Fibroblast of pulmonary artery (primary cell): ENCODE results near the gene FRMPD1.
A peak's percentile ranks its signal among the peaks of the same experiment; 100 is the strongest.
"Not testable (repeated sequence)": the region's sequence is repeated elsewhere in the genome, so short reads cannot be mapped to it uniquely, and the experiment has no call there.

Source experiments
- DNase-seq: peaks from one replicate; pipeline ENCODE4 v3.0.0-alpha.2; 2010; ENCODE audit warnings: low read depth
- H3K4me3 ChIP-seq: replicated peaks from 2 replicates; pipeline ENCODE4 v1.5.1; 2011; ENCODE audit warnings: low read depth, mild to moderate bottlenecking, control low read depth, low read length, moderate library complexity
- TF ChIP-seq, protein P1 (sequence below): IDR thresholded peaks from 2 replicates; pipeline ENCODE4 v1.5.1; 2011; ENCODE audit warnings: mild to moderate bottlenecking, control low read depth, low read length, inconsistent platforms; ENCODE audit errors: missing control alignments

FRMPD1 gene

DNA sequence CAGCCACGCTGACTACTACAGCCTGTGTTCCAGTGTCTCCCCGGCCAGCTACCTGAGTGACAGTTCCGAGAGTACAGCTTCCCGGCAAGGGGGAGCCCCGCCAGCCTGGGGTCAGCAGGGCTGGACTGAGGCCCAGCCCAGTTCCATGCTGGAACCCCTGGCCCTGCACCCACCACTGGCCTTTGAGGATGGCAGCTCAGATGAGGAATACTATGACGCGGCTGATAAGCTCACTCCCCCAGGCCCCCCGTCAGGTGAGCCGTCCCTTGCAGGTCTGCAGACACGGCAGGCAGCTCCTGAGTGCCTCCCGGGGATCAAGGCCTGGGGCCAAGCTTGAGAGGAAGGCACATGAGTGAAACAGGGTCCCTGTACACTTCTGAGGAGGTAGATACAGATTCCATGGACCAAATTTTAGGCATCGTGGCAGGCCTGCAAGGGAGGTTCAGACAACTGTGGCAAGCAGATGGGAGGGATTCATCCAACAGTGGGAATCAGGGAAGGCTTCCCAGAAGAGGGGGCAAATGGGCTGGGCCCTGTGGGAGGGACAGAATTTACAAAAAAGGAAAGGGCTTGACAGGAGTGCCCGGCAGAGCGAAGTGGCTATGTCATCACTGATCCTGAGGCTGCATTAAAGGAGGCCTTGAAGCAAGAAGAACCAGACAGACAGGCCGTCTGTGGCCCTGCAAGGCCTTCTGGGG lies 90.0 kb downstream of the FRMPD1 start:
- H3K4me3 ChIP-seq = no peak overlapping the region
- TF ChIP-seq, protein P1, sequence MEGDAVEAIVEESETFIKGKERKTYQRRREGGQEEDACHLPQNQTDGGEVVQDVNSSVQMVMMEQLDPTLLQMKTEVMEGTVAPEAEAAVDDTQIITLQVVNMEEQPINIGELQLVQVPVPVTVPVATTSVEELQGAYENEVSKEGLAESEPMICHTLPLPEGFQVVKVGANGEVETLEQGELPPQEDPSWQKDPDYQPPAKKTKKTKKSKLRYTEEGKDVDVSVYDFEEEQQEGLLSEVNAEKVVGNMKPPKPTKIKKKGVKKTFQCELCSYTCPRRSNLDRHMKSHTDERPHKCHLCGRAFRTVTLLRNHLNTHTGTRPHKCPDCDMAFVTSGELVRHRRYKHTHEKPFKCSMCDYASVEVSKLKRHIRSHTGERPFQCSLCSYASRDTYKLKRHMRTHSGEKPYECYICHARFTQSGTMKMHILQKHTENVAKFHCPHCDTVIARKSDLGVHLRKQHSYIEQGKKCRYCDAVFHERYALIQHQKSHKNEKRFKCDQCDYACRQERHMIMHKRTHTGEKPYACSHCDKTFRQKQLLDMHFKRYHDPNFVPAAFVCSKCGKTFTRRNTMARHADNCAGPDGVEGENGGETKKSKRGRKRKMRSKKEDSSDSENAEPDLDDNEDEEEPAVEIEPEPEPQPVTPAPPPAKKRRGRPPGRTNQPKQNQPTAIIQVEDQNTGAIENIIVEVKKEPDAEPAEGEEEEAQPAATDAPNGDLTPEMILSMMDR = no peak
- no peak for DNase-seq

DNA sequence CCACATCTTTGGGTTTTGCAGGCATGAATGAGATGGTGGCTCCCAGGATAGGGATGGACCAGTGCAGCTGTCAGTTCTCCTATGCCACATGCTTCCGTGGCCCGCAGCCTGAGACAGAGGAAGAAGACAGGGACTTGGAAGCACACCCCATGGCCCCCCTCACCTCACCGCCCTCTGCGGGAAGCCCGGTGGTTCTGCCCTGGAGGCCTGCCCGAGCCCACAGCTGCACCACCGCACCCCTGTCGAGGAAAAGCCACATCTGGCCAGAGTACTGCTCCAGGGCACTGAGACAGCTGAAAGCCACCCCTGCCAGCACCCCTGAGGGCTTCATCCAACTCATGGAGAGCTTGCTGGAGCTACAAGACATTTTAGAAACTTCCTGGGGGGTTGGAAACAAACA lies 95.2 kb downstream of the FRMPD1 start:
- H3K4me3 ChIP-seq = no peak overlapping the region
- DNase-seq = no peak
- TF ChIP-seq, protein P1 = no peak

DNA sequence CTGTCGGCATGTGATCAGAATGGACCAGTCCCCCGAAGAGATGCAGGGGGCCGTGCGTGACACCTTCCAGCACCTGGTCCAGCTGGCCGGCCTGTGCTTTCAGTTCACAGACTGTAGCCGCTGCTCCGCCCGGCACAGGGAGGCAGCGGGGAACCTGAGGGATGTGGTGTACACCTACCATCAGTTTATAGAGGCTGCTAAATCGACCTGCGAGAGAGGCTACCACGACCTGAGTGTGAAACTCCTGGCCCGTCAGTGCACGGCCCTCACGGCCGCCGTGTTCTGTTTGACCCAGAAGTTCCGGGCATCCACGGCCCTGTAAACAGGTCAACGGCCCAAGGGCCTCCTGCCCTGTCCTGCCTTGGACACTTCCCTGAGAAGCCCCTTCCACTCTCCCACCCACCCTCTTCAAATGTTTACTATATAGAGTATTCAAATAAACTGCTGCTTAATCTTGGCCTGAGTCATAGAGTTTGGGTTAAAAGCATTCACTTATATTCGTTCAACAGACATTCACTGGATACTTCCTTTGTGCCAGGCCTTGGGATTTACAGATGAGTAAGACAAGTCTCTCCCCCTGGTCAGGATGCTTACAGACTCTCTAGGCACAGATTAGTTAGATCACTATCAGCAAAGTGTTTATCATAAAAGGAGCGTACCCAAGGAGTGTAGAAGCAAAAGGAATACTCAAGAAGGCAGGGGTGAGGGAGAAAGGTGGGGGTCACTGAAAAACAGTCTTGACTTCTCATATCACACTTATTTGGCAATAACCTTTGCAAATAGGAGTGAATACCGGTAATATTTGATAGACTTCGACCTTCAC lies 95.9 kb downstream of the FRMPD1 start:
- TF ChIP-seq, protein P1 = no peak
- H3K4me3 ChIP-seq = no peak overlapping the region
- DNase-seq = no peak

DNA sequence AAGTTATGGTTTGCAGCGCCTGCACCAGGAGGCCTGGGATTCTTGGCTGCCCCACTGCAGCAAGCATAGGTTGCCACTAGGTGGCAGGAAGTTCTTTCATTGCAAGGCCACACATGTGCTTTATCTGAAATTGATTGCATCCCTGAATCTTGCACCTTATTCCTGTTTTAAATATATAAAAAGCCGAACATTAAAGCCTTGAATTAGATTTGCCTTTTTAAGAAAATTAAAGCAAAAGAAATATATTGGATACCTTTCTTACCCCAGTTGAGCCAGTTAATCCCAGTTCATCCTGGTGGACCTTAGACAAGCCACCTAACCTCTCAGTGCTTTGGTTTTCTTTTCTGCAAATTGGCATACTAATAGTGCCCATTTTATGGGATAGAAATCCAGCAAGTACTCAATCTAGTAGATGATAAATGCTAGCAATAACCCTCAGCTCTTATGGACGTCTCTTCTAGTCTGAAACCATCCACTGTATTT lies 96.6 kb downstream of the FRMPD1 start:
- no peak overlapping the region for H3K4me3 ChIP-seq
- peak; percentile 77 for DNase-seq
- TF ChIP-seq, protein P1 = peak; percentile 99

DNA sequence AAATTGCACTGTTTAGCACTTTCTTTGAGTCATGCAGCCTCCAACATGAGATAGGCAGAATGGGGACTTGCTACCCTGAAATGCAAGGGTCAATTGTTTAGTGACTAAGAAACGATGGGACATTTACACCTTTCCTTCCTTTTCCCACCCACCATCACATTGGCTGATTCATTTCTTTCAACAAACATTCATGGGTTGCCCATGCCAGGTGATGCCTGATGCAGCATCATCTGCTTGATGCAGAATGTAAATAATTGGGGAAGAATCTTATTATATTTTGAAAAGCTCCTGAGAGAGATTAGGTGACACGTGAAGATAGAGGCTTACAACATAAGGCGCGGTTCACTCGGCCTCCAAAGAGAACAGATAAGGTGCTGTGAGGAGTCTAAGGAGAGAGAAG lies 98.4 kb downstream of the FRMPD1 start:
- no peak overlapping the region for H3K4me3 ChIP-seq
- TF ChIP-seq, protein P1 = no peak
- no peak for DNase-seq

DNA sequence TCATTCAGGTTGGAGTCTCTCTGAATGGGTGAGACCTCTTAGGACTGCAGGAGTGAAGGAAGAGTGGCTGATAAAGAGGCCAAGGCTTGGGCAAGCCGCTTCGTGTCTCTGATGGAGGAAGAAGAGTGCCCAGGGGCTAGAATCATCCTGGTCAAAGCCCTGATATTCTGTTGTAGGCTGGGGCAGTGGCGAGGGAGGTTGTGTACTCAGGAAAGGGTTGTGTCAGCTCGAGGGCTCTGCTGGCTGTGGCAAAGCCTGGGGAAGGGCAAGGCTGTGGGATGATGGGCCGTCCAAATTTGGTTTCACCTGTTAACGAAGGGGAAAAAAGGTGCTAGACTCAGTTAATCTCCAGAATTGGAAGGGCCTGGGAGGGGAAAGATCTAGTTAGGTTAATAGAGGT lies 100.4 kb downstream of the FRMPD1 start:
- no peak for DNase-seq
- TF ChIP-seq, protein P1 = no peak
- no peak overlapping the region for H3K4me3 ChIP-seq

DNA sequence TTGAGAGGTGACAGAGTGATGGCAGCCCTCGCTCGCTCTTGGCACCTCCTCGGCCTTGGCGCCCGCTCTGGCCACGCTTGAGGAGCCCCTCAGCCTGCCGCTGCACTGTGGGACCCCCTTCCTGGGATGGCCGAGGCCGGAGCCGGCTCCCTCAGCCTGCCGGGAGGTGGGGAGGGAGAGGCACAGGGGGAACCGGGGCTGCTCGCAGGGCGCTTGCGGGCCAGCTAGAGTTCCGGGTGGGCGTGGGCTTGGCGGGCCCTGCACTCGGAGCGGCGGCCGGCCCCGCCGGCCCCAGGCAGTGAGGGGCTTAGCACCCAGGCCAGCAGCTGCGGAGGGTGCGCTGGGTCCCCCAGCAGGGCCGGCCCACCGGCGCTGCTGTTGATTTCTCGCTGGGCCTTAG lies 101.0 kb downstream of the FRMPD1 start:
- not testable (repeated sequence) for H3K4me3 ChIP-seq, DNase-seq

DNA sequence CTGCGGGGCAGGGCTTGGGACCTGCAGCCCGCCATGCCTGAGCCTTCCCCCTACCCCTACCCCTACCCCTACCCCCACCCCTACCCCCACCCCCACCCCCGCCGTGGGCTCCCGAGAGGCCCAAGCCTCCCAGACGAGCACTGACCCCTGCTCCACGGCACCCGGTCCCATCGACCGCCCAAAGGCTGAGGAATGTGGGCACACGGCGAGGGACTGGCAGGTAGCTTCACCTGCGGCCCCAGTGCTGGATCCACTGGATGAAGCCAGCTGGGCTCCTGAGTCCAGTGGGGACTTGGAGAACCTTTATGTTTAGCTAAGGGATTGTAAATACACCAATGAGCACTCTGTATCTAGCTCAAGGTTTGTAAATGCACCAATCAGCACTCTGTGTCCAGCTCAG lies 101.4 kb downstream of the FRMPD1 start:
- H3K4me3 ChIP-seq, DNase-seq: not testable (repeated sequence)
